ENCODE results near the gene ANK3.
A peak's percentile ranks its signal among the peaks of the same experiment; 100 is the strongest.
"Not testable (repeated sequence)": the region's sequence is repeated elsewhere in the genome, so short reads cannot be mapped to it uniquely, and the experiment has no call there.

The ANK3 gene

GRCh38 chr10:60073781-60074656 is 315.7 kb downstream of the ANK3 start:
- DNase-seq: no peak

DNA sequence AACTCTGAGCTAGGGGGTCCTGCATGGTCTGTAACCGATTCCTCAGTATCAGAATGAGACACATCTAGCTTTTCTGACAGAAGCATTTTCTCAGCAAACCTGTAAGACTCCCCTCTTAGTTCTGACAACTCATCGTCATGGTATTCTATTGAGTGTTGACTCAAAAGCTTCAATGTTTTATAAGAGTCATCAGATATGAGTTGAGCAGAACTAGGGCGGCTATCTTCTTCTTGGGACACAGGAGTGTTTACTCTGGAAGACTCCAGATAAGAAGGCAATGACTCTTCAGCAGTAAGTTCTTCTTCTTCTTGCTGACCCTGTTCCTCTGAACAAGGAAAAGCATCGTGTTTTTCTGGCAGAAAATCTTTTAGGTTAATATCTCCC is 316.3 kb downstream of the ANK3 start:
- DNase-seq: no peak

GRCh38 chr10:60069311-60069710 is 320.4 kb downstream of the ANK3 start:
- no peak for DNase-seq

DNA sequence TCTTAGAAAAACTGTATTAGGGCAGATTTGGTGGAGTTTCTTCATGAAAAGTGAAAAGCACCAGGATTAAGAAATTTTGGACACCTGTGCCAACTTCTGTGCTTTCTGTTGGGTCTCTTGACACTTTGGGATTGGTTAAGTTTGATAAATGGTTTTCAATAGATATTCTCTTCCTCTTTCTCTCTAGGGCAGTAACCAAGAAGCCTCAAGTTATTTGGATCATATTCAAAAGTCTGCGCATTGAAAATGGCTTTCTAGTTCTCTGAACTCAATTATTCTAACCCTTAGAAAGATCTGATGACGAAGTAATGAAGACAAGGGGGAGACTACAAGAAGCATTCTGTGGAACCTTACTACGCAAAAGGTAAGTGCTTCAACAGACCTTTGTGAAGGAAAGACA is 339.3 kb downstream of the ANK3 start:
- no peak for DNase-seq

GRCh38 chr10:60048091-60048501 is 341.6 kb downstream of the ANK3 start:
- no peak for DNase-seq

- DNase-seq: no peak
Measured at GRCh38 chr10:60045571-60045970, 344.1 kb downstream of the ANK3 start.

DNA sequence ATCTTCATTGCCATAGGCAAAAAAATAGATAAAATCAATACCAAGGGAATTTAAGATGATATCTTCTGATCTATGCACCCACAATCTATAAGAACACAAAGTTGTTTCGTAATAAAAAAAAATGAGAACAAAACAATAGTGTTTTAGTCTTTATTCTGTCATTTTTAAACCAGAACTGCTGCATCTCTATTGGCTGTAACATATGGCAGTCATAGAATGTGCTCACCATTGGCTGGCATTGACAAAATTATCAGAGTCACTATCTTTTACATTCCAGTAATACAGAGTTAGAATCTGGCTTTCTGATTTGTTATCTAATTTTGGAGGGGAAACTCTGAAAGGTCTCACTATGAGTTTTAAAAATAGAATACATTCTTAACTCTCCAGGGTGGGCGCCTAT is 344.7 kb downstream of the ANK3 start:
- DNase-seq: no peak

- DNase-seq: no peak
Measured at GRCh38 chr10:60044242-60044641, 345.4 kb downstream of the ANK3 start.

GRCh38 chr10:60043561-60044241 is 346.0 kb downstream of the ANK3 start:
- no peak for DNase-seq

DNA sequence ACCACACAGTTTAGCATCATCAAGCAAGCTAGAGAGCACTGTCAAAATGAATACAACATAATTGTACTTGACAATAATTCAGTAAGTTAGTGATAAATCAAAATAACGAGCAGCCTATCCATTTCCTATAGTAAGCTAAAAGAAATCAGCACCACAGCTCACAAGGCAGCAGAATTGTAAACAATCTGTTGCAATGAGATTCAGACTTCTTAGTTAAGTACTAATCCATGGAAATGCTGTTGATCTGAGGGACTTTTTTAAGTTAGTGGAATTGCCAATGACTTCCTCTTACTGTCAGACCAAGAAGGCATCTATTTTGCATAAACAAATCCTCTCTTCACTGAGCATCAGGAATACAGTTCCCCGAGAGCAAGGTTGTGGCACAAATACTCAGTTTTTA is 346.8 kb downstream of the ANK3 start:
- DNase-seq: no peak

- no peak for DNase-seq
Measured at GRCh38 chr10:60042262-60042661, 347.4 kb downstream of the ANK3 start.

DNA sequence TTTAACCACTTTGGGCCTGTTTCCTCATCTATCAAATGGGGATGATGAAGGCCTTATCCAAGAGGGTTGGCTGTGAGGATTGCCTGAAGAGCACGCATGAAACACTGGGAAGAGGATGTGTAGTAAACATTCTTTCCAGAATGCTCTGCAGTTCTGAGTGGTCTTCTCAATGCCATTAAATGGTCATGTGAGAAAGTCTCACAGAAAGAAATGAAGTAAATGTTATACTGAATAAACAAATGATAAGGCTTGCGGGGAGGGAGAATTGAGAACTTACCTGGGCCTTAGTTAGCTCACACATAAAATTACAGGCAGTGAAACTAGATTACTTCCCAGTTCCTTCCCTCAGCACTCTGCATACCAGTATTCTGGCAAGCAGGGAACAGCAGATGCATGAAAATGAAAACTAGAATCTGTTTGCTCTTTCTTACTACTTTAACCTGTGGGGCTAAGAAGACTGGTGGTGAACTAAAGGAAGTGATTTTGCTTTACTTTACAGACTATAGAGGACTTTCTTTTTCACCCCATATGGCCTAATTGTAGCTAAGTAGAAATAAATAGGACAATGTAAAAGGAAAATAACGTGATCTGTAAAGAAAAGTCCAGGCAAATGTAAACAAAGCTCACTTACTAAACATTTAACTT is 348.1 kb downstream of the ANK3 start:
- DNase-seq: no peak

GRCh38 chr10:60040014-60040662 is 349.5 kb downstream of the ANK3 start:
- no peak for DNase-seq

- DNase-seq: no peak
Measured at GRCh38 chr10:60035984-60036383, 353.7 kb downstream of the ANK3 start.

- DNase-seq: not testable (repeated sequence)
Measured at GRCh38 chr10:60035375-60035774, 354.3 kb downstream of the ANK3 start.

DNA sequence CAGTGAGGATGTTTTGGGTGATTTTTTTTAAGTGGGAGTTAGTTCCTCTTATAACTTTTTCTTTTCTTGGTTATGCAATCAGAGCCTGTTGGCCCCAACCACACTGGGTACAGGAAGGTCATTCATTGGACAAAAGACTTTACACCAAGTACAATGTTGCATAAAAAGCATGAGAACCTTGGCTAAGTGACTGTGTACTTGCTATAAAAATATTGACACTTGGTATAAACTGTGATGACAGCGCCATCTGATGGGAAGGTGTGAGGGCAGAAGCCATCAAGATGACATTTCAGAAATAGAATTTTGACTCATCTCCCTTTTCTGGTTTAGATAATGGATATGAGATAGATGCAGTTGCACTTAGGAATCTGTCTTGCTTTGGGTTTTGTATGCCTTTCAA is 357.0 kb downstream of the ANK3 start:
- DNase-seq: peak; percentile 92 to 95

DNA sequence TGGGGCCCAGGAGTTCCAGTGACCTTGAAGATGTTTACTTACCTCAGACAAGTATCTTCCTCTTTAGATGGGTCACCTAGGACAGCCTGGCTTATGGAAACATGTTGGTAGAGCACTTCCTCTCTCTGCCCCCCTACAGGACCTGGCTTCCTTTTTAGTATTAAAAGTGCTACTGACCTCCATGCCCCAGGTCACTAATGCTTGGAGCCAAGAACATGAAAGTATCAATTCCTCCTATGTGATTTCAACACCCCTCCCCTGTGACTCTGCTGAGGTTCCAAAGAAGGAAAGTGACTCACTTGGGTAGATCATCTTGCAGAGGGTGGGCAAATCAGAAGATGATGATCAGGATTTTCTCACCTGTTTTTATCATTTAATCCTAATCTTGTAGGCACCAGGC is 358.0 kb downstream of the ANK3 start:
- DNase-seq: peak; percentile 12 to 50

DNA sequence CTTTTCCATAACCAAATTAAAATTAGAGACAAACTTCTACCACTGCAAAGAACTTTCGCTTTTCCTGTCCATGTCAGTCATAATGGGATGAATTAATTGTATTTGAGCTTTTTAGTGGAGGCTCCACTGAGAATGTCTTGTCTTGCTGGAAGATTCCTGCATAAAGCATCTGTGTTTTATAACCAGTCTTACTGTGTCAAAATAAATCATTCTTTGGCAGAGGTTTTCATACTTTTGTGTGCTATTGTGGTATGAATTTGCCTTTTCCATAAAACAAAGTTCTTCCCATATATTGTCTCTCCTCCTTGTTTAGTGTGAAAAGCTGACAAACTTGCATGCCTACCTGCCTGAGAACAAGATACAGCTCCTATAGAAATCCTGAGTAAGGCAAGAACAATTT is 358.5 kb downstream of the ANK3 start:
- no peak for DNase-seq

GRCh38 chr10:60029475-60029874 is 360.2 kb downstream of the ANK3 start:
- DNase-seq: no peak

DNA sequence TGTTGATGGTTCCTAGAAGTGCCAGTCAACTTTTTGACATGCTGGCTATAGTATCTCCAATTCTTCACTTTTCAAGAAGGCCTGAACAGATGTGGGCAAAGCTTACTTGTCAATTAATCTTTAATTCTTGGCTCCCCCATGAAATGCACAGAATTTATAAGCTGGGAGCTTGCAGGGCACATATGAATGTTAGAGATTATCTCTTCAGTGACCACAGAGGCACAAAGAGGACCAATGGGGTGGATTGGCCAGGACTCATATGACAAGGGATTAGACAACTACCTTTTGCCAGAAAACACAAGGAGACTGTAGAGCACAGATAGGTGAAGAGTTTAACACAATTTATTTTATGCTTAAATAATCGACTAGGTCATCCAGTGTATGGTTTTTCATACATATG is 361.6 kb downstream of the ANK3 start:
- no peak for DNase-seq

GRCh38 chr10:60025279-60025678 is 364.4 kb downstream of the ANK3 start:
- DNase-seq: no peak

DNA sequence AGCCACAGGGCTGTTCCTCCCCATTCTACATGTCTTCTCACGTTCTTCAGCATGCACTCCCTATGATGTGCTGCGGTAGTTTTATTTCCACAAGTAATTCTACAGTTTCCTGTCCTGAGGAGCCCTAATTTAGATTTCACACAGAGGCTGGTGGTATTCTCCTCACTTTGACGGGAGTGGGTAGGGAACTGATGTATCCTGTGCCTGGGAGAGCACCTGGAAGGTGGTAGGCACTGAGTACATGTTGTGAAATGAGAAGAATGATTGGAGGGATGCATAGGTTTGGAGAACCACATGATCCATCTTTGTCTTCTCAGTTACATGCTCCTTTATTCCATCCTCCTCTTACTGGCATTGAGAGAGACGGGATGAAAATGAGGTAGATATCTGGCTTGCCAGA is 365.2 kb downstream of the ANK3 start:
- DNase-seq: no peak

DNA sequence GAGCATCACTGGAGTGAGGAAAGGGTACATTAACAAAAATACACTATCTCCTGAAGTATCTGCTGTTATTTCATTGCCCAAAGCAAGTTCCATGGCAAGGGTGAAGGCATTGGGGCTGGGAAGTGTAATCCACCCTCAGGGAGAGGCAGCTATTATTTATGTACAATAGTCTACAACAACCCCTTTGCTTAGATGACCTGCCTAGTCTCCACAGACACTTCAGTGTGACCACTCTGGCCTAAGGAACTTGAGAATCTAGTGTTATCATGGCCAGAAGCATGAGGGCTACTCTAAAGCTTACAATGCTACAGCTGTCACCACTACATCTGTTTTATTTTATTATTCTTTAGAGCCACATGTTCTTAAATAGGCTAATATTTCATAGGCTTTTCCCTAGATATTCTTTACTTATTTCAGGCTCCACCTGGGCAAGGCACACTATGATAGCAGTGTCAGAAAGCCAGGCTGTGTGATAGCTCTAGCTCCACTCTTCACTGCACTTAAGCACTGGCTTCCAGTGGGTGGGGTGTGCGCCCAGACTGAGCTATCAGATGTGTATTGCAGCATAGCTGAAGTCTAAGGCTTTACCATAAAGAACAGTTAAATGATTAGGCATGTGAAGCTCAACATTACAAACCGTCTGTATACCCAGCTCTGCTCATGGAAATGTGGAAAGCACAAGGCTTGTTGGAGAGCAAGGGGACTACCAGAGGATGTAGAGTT is 366.4 kb downstream of the ANK3 start:
- DNase-seq: no peak

Measured in AML-193 (cell line).